IMR-90 (cell line): Measurements from ENCODE around the gene MAGI2. TPM values are rescaled to one million over a fixed set of nuclear protein-coding genes. Genes with fewer than 3 reads are reported as not detected.

ENCODE experiments used
- ATAC-seq: fragments of 200-7000 bp; cut with Tn5 transposase; 2 replicates; pipeline ENCODE4 v1.9.1; 2020; ENCODE audit warnings: low read depth, mild to moderate bottlenecking, moderate library complexity
- BruUV-seq: library from RNA; stranded (reverse); fragments of 400-500 nt; replicated peaks from 2 replicates; lab custom pipeline; 2021; lab: Mats Ljungman, UMichigan
- CTCF ChIA-PET: fragments of 300-600 bp; formaldehyde crosslinking; extraction: SDS; loops from one replicate; lab custom pipeline; 2021; ENCODE audit warnings: antibody characterized with exemption; lab: Yijun Ruan, JAX
- POLR2A ChIA-PET: fragments of 300-600 bp; sonication (Branson Sonifier 250); formaldehyde crosslinking; loops from one replicate; lab custom pipeline; 2022; ENCODE audit warnings: antibody characterized with exemption; ENCODE audit not compliant: unreplicated experiment; lab: Charles Lee
- DNase-seq: peaks from one replicate; pipeline ENCODE4 v3.0.0; 2013
- H2AFZ ChIP-seq: replicated peaks from 2 replicates; pipeline ENCODE3; 2013; ENCODE audit warnings: low read length, mild to moderate bottlenecking; ENCODE audit not compliant: poor library complexity
- H2AK5ac ChIP-seq: 2 replicates; pipeline ENCODE4 v1.6.1; 2013; ENCODE audit warnings: low read depth, low read length, inconsistent platforms
- H2AK9ac ChIP-seq: replicated peaks from 2 replicates; pipeline ENCODE3; 2013; ENCODE audit warnings: mild to moderate bottlenecking, low read depth, low read length, moderate library complexity; ENCODE audit not compliant: poor library complexity
- H2BK120ac ChIP-seq: 2 replicates; pipeline ENCODE4 v1.6.1; 2013; ENCODE audit warnings: low read depth, low read length, inconsistent platforms
- H2BK15ac ChIP-seq: 3 replicates; pipeline ENCODE4 v1.6.1; 2013; ENCODE audit warnings: low read depth, low read length, inconsistent platforms
- H2BK20ac ChIP-seq: 2 replicates; pipeline ENCODE4 v1.6.1; 2013; ENCODE audit warnings: low read depth, mild to moderate bottlenecking, inconsistent platforms, low read length, moderate library complexity
- H2BK5ac ChIP-seq: 2 replicates; pipeline ENCODE4 v1.6.1; 2013; ENCODE audit warnings: mild to moderate bottlenecking, low read depth, low read length, inconsistent platforms; ENCODE audit not compliant: poor library complexity, severe bottlenecking
- H3K14ac ChIP-seq: replicated peaks from 2 replicates; pipeline ENCODE4 v1.6.1; 2013; ENCODE audit warnings: low read depth, low read length, inconsistent platforms
- H3K18ac ChIP-seq: 2 replicates; pipeline ENCODE4 v1.6.1; 2013; ENCODE audit warnings: low read depth, low read length, control low read depth
- H3K23ac ChIP-seq: 2 replicates; pipeline ENCODE4 v1.6.1; 2013; ENCODE audit warnings: low read depth, low read length, inconsistent platforms
- H3K27ac ChIP-seq: 2 replicates; pipeline ENCODE4 v1.5.1; 2013; ENCODE audit warnings: mild to moderate bottlenecking, control low read depth, low read length; ENCODE audit not compliant: insufficient read depth
- H3K27me3 ChIP-seq: 2 replicates; pipeline ENCODE4 v1.6.1; 2013; ENCODE audit warnings: low read length; ENCODE audit not compliant: control insufficient read depth, insufficient read depth
- H3K36me3 ChIP-seq: 2 replicates; pipeline ENCODE4 v1.6.1; 2013; ENCODE audit warnings: low read length, mixed read lengths; ENCODE audit not compliant: control insufficient read depth, insufficient read depth
- H3K4ac ChIP-seq: 2 replicates; pipeline ENCODE4 v1.6.1; 2013; ENCODE audit warnings: low read depth, low read length, inconsistent platforms
- H3K4me1 ChIP-seq: 2 replicates; pipeline ENCODE4 v1.6.1; 2013; ENCODE audit warnings: low read length, mixed read lengths; ENCODE audit not compliant: control insufficient read depth, insufficient read depth
- H3K4me2 ChIP-seq: 2 replicates; pipeline ENCODE4 v1.6.1; 2013; ENCODE audit warnings: low read depth, mild to moderate bottlenecking, control low read depth, low read length, moderate library complexity
- H3K4me3 ChIP-seq: 2 replicates; pipeline ENCODE4 v1.5.1; 2013; ENCODE audit warnings: low read depth, mild to moderate bottlenecking, control low read depth, low read length, moderate library complexity; ENCODE audit not compliant: insufficient read depth
- H3K56ac ChIP-seq: 2 replicates; pipeline ENCODE4 v1.6.1; 2013; ENCODE audit warnings: low read length, inconsistent platforms; ENCODE audit not compliant: insufficient read depth; ENCODE audit errors: extremely low read depth
- H3K79me1 ChIP-seq, 2 experiments: 2 replicates each; pipeline ENCODE4 v1.6.1; 2013; ENCODE audit warnings: low read length in 2 of 2, inconsistent platforms in 1 of 2, low read depth in 1 of 2
- H3K9ac ChIP-seq: 2 replicates; pipeline ENCODE4 v1.6.1; 2013; ENCODE audit warnings: low read depth, low read length, control low read depth
- H3K9me1 ChIP-seq: 2 replicates; pipeline ENCODE4 v1.6.1; 2013; ENCODE audit warnings: low read length, inconsistent platforms; ENCODE audit not compliant: insufficient read depth
- H3K9me3 ChIP-seq: 2 replicates; pipeline ENCODE4 v1.6.1; 2013; ENCODE audit warnings: low read length; ENCODE audit not compliant: control insufficient read depth, insufficient read depth
- H4K20me1 ChIP-seq: 2 replicates; pipeline ENCODE4 v1.6.1; 2013; ENCODE audit warnings: low read length, inconsistent platforms; ENCODE audit not compliant: insufficient read depth
- H4K5ac ChIP-seq: 2 replicates; pipeline ENCODE4 v1.6.1; 2013; ENCODE audit warnings: mild to moderate bottlenecking, low read depth, low read length, control low read depth
- H4K8ac ChIP-seq, 2 experiments: 2 replicates each; pipeline ENCODE4 v1.6.1; 2013; ENCODE audit warnings: low read depth in 2 of 2, low read length in 2 of 2, control low read depth in 1 of 2, inconsistent platforms in 1 of 2
- H4K91ac ChIP-seq: 2 replicates; pipeline ENCODE4 v1.6.1; 2013; ENCODE audit warnings: low read depth, low read length, inconsistent platforms; ENCODE audit not compliant: insufficient read depth
- BHLHE40 ChIP-seq: fragments of 150-350 bp; IDR thresholded peaks from 2 replicates; pipeline ENCODE4 v1.6.1; 2016; ENCODE audit warnings: mild to moderate bottlenecking, low read depth, low read length
- CEBPB ChIP-seq: IDR thresholded peaks from 2 replicates; pipeline ENCODE4 v1.6.1; 2012; ENCODE audit warnings: low read depth, low read length, improper control_type of control experiment
- CHD1 ChIP-seq: IDR thresholded peaks from 2 replicates; pipeline ENCODE4 v1.6.1; 2012; ENCODE audit warnings: low read depth, low read length, improper control_type of control experiment
- CTCF ChIP-seq: conservative IDR thresholded peaks from 2 replicates; pipeline ENCODE4 v1.5.1; 2012; ENCODE audit warnings: mild to moderate bottlenecking, low read depth, low read length, improper control_type of control experiment
- ELK1 ChIP-seq: fragments of 150-350 bp; IDR thresholded peaks from 2 replicates; pipeline ENCODE4 v1.6.1; 2016; ENCODE audit warnings: low read depth, mild to moderate bottlenecking, low read length, moderate library complexity, borderline replicate concordance
- FOS ChIP-seq: fragments of 150-350 bp; IDR thresholded peaks from 2 replicates; pipeline ENCODE4 v1.6.1; 2016; ENCODE audit warnings: low read depth, low read length
- MAFK ChIP-seq: IDR thresholded peaks from 2 replicates; pipeline ENCODE4 v1.6.1; 2012; ENCODE audit warnings: low read depth, low read length, improper control_type of control experiment
- MAZ ChIP-seq: IDR thresholded peaks from 2 replicates; pipeline ENCODE4 v1.6.1; 2012; ENCODE audit warnings: low read depth, mild to moderate bottlenecking, low read length, improper control_type of control experiment, moderate library complexity, borderline replicate concordance
- MXI1 ChIP-seq: IDR thresholded peaks from 2 replicates; pipeline ENCODE4 v1.6.1; 2012; ENCODE audit warnings: low read depth, mild to moderate bottlenecking, low read length, moderate library complexity, borderline replicate concordance
- POLR2A ChIP-seq: IDR thresholded peaks from 2 replicates; pipeline ENCODE4 v1.6.1; 2012; ENCODE audit warnings: mild to moderate bottlenecking, low read depth, low read length
- RAD21 ChIP-seq: IDR thresholded peaks from 2 replicates; pipeline ENCODE4 v1.6.1; 2012; ENCODE audit warnings: low read length, improper control_type of control experiment
- RCOR1 ChIP-seq: IDR thresholded peaks from 2 replicates; pipeline ENCODE4 v1.6.1; 2012; ENCODE audit warnings: mild to moderate bottlenecking, low read length, improper control_type of control experiment; ENCODE audit not compliant: insufficient replicate concordance
- RFX5 ChIP-seq: IDR thresholded peaks from 2 replicates; pipeline ENCODE4 v1.8.0; 2012; ENCODE audit warnings: low read depth, mild to moderate bottlenecking, low read length, moderate library complexity
- SMC3 ChIP-seq: fragments of 150-350 bp; IDR thresholded peaks from 2 replicates; pipeline ENCODE4 v1.6.1; 2016; ENCODE audit warnings: low read depth, mild to moderate bottlenecking, antibody characterized with exemption, low read length, moderate library complexity
- USF2 ChIP-seq: fragments of 150-350 bp; IDR thresholded peaks from 2 replicates; pipeline ENCODE4 v1.6.1; 2017; ENCODE audit warnings: mild to moderate bottlenecking, antibody characterized with exemption, low read length, low read depth
- dilution Hi-C: fragments of 300-500 bp; cut with HindIII; formaldehyde crosslinking; loops from one replicate; pipeline ENCODE4 v1.14.3; 2018; ENCODE audit warnings: low sequenced_read_pairs; ENCODE audit not compliant: unreplicated experiment
- in situ Hi-C: fragments of 300-500 bp; cut with MboI; formaldehyde crosslinking; loops from 3 replicates; pipeline ENCODE4 v1.14.3; 2019; ENCODE audit warnings: low sequenced_read_pairs, inconsistent platforms, mixed read lengths
- intact Hi-C: fragments of 100-400 bp; cut with micrococcal nuclease; formaldehyde crosslinking; loops from 2 replicates; pipeline ENCODE4 v1.10.0; 2022
- polyA plus RNA-seq, 3 experiments: library from polyadenylated mRNA; depleted of rRNA; stranded (reverse); fragments of >200 nt; gene quantifications; 2 replicates each; pipeline ENCODE4 v1.2.3, GENCODE V29; 2012; ENCODE audit warnings: low replicate concordance in 1 of 3
- total RNA-seq: library from RNA; depleted of rRNA; stranded (reverse); fragments of >200 nt; gene quantifications from 2 replicates; pipeline ENCODE4 v1.2.3, GENCODE V29; 2012

The MAGI2 gene
- total and polyA plus RNA-seq, 2 of the 4 experiments (the other 2 are of a cell fraction): 2.5 to 17.9 TPM

- intact Hi-C loops (no loop called here), dilution Hi-C loops (no loop called here), in situ Hi-C loops (no loop called here)
- BruUV-seq: no TSS peak
- no peak overlapping the region for H3K4me2 ChIP-seq
- ChIA-PET CTCF (interaction anchor here (0.6 kb wide), 1 partner anchor 403 kb away, joined by 3 read pairs; no protein-coding TSS in a partner anchor), POLR2A (no interaction called here)
- no peak overlapping the region for H3K9ac ChIP-seq
- no peak overlapping the region for H2AK9ac ChIP-seq
- H3K18ac ChIP-seq: no peak overlapping the region
- no peaks in the 10 kb centered on the region for H3K36me3 ChIP-seq
- no peak overlapping the region for H4K8ac ChIP-seq
- no peak overlapping the region for H2BK5ac ChIP-seq
- no peak overlapping the region for H3K14ac ChIP-seq
- no peak for TF ChIP-seq RAD21
- TF ChIP-seq MXI1: no peak
- TF ChIP-seq USF2: no peak
- no peak for TF ChIP-seq CEBPB
- TF ChIP-seq RFX5: no peak
- TF ChIP-seq CHD1: no peak
- TF ChIP-seq SMC3: no peak
- TF ChIP-seq RCOR1: no peak
- no peak for TF ChIP-seq BHLHE40
- no peak for TF ChIP-seq MAZ
- no peak for TF ChIP-seq FOS
- no peak for TF ChIP-seq MAFK
- no peak for TF ChIP-seq POLR2A
- no peak for TF ChIP-seq ELK1
- TF ChIP-seq CTCF: no peak
- H3K9me1 ChIP-seq: no peaks in the 10 kb centered on the region
- H2AFZ ChIP-seq: no peak overlapping the region
- no peak overlapping the region for H3K56ac ChIP-seq
- H3K23ac ChIP-seq: no peak overlapping the region
- H4K5ac ChIP-seq: no peak overlapping the region
- H3K4ac ChIP-seq: no peak overlapping the region
- H2BK120ac ChIP-seq: no peak overlapping the region
- H2BK20ac ChIP-seq: no peak overlapping the region
- no peak overlapping the region for H3K4me3 ChIP-seq
- no peak overlapping the region for H4K91ac ChIP-seq
- no peaks in the 10 kb centered on the region for H3K27me3 ChIP-seq
- no peak overlapping the region for H2BK15ac ChIP-seq
- H3K79me1 ChIP-seq: no peaks in the 10 kb centered on the region
- 0 out of 2 replicates have a peak, but pooled peaks cover under 1% of the 10 kb centered on the region for H3K4me1 ChIP-seq
- no peak overlapping the region for H3K27ac ChIP-seq
- H3K9me3 ChIP-seq: no peaks in the 10 kb centered on the region
- no peaks in the 10 kb centered on the region for H4K20me1 ChIP-seq
- DNase-seq (no peak), ATAC-seq (no peak)
- H2AK5ac ChIP-seq: no peak overlapping the region
Observed at GRCh38 chr7:78189762-78190161, 1263.7 kb downstream of the MAGI2 start.
